GM12891 (cell line): ENCODE results near the gene NCCRP1.

Experiments used
- DNase-seq: peaks from one replicate; pipeline ENCODE4 v3.0.0; 2011; ENCODE audit warnings: low spot score; ENCODE audit not compliant: insufficient read length
- FAIRE-seq: peaks from 2 replicates; lab custom pipeline; 2011; peaks lifted over from hg19 to GRCh38; lab: Jason Lieb, UNC
- PAX5 ChIP-seq: IDR thresholded peaks from 2 replicates; pipeline ENCODE4 v1.6.1; 2011; ENCODE audit warnings: low read length, moderate library complexity, mild to moderate bottlenecking; ENCODE audit not compliant: insufficient read depth, severe bottlenecking
- POLR2A ChIP-seq: IDR thresholded peaks from 2 replicates; pipeline ENCODE4 v1.6.1; 2011; ENCODE audit warnings: low read depth, low read length, control low read depth
- POLR2AphosphoS5 ChIP-seq: IDR thresholded peaks from 2 replicates; pipeline ENCODE4 v1.6.1; 2011; ENCODE audit warnings: low read depth, low read length, control low read depth
- POU2F2 ChIP-seq: IDR thresholded peaks from 2 replicates; pipeline ENCODE4 v1.6.1; 2011; ENCODE audit warnings: low read depth, mild to moderate bottlenecking, control low read depth, low read length, moderate library complexity
- SPI1 ChIP-seq: IDR thresholded peaks from 2 replicates; pipeline ENCODE4 v1.6.1; 2011; ENCODE audit warnings: low read depth, low read length, control low read depth
- TAF1 ChIP-seq: IDR thresholded peaks from 2 replicates; pipeline ENCODE4 v1.6.1; 2011; ENCODE audit warnings: low read depth, low read length, control low read depth

Gene NCCRP1

GRCh38 chr19:39178296-39179006, 18.3 kb upstream of the NCCRP1 start:
- FAIRE-seq (no peak), DNase-seq (no peak)
- TF ChIP-seq POLR2AphosphoS5: no peak
- TF ChIP-seq PAX5: no peak
- TF ChIP-seq SPI1: no peak
- TF ChIP-seq POLR2A: no peak
- no peak for TF ChIP-seq TAF1
- TF ChIP-seq POU2F2: no peak

- FAIRE-seq (no peak), DNase-seq (no peak)
- TF ChIP-seq PAX5 (no peak), POLR2A (no peak), SPI1 (no peak), POU2F2 (no peak), TAF1 (no peak), POLR2AphosphoS5 (no peak)
These were observed 17.0 kb upstream of the NCCRP1 start for GRCh38 chr19:39179754-39180153.

GRCh38 chr19:39180749-39181148, 16.0 kb upstream of the NCCRP1 start:
- DNase-seq (no peak), FAIRE-seq (no peak)
- TF ChIP-seq POLR2AphosphoS5: no peak
- TF ChIP-seq SPI1: no peak
- no peak for TF ChIP-seq POU2F2
- TF ChIP-seq TAF1: no peak
- TF ChIP-seq PAX5: no peak
- TF ChIP-seq POLR2A: no peak

- FAIRE-seq: no peak
- no peak for DNase-seq
- TF ChIP-seq SPI1: no peak
- TF ChIP-seq POU2F2: no peak
- no peak for TF ChIP-seq POLR2AphosphoS5
- TF ChIP-seq POLR2A: no peak
- TF ChIP-seq PAX5: no peak
- no peak for TF ChIP-seq TAF1
These were observed 15.1 kb upstream of the NCCRP1 start for GRCh38 chr19:39181500-39182173.

- FAIRE-seq (no peak), DNase-seq (no peak)
- TF ChIP-seq SPI1 (no peak), PAX5 (no peak), POLR2A (no peak), TAF1 (no peak), POLR2AphosphoS5 (no peak), POU2F2 (no peak)
These were observed 14.6 kb upstream of the NCCRP1 start for GRCh38 chr19:39182174-39182505.

- TF ChIP-seq POLR2AphosphoS5 (no peak), PAX5 (no peak), TAF1 (no peak), POU2F2 (no peak), POLR2A (no peak), SPI1 (no peak)
- no peak for DNase-seq
- FAIRE-seq: no peak
These were observed 13.7 kb upstream of the NCCRP1 start for GRCh38 chr19:39183104-39183503.

GRCh38 chr19:39186391-39186790, 10.4 kb upstream of the NCCRP1 start:
- FAIRE-seq (no peak), DNase-seq (no peak)
- no peak for TF ChIP-seq SPI1
- TF ChIP-seq POU2F2: no peak
- TF ChIP-seq POLR2A: no peak

- TF ChIP-seq SPI1 (no peak), POLR2A (no peak), POU2F2 (no peak), POLR2AphosphoS5 (no peak), PAX5 (no peak), TAF1 (no peak)
- no peak for FAIRE-seq
- no peak for DNase-seq
These were observed 9.2 kb upstream of the NCCRP1 start for GRCh38 chr19:39187552-39187943.

- TF ChIP-seq POU2F2: no peak
- no peak for TF ChIP-seq POLR2AphosphoS5
- TF ChIP-seq PAX5: no peak
- TF ChIP-seq TAF1: no peak
- no peak for TF ChIP-seq POLR2A
- no peak for TF ChIP-seq SPI1
- no peak for DNase-seq
- no peak for FAIRE-seq
These were observed 7.8 kb upstream of the NCCRP1 start for GRCh38 chr19:39188960-39189359.

- DNase-seq: no peak
- no peak for TF ChIP-seq POU2F2
- no peak for TF ChIP-seq PAX5
- TF ChIP-seq TAF1: no peak
- no peak for TF ChIP-seq POLR2A
- TF ChIP-seq SPI1: no peak
- no peak for TF ChIP-seq POLR2AphosphoS5
- no peak for FAIRE-seq
These were observed 6.0 kb upstream of the NCCRP1 start for GRCh38 chr19:39190768-39191167.

- no peak for FAIRE-seq
- no peak for DNase-seq
- TF ChIP-seq SPI1 (no peak), TAF1 (no peak), POLR2A (no peak), POLR2AphosphoS5 (no peak), POU2F2 (no peak), PAX5 (no peak)
These were observed 3.9 kb upstream of the NCCRP1 start for GRCh38 chr19:39192846-39193245.
